Prostate gland (tissue), 2 donors: Measurements from ENCODE around the gene AVPR1B.

ENCODE experiments used
- CTCF ChIP-seq, 4 experiments: fragments of 200-600 bp in 2 of 4; fragments of 450-650 bp in 2 of 4; sonication (generic) in 2 of 4; IDR thresholded peaks; 1 replicate in 3 of 4; 2 replicates in 1 of 4; pipeline ENCODE4 v1.5.1; 2016 to 2019; ENCODE audit warnings: antibody characterized with exemption in 4 of 4, mild to moderate bottlenecking in 2 of 4, moderate library complexity in 2 of 4
- POLR2A ChIP-seq: fragments of 450-650 bp; IDR thresholded peaks from one replicate; pipeline ENCODE4 v1.6.1; 2016; ENCODE audit warnings: antibody characterized with exemption, mild to moderate bottlenecking

GRCh38 chr1:206114692-206115640 is 2.2 kb downstream of the AVPR1B start:
- TF ChIP-seq CTCF (IDR thresholded peaks at IDR 0.05) (no peak), POLR2A (no peak)
